NCI-H524 treated with DMSO at 0.1 percent for 48 hours (cell line): ENCODE results near the gene KIF5C.

Experiments
- DNase-seq: peaks from one replicate; lab custom pipeline; 2025; lab: John Stamatoyannopoulos, UW

Gene KIF5C

GRCh38 chr2:148924514-148925178, 49.6 kb downstream of the KIF5C start:
- no peak for DNase-seq

- no peak for DNase-seq
These were observed 51.4 kb downstream of the KIF5C start for GRCh38 chr2:148926291-148926961.

- no peak for DNase-seq
These were observed 52.0 kb downstream of the KIF5C start for GRCh38 chr2:148926981-148927401.

- DNase-seq, result no peak
These were observed 53.4 kb downstream of the KIF5C start for GRCh38 chr2:148928395-148928794.

- peak; percentile 52 for DNase-seq
These were observed 55.2 kb downstream of the KIF5C start for GRCh38 chr2:148930046-148930775.

- DNase-seq, result no peak
These were observed 57.5 kb downstream of the KIF5C start for GRCh38 chr2:148932536-148932935.

- no peak for DNase-seq
These were observed 58.4 kb downstream of the KIF5C start for GRCh38 chr2:148933456-148933855.

GRCh38 chr2:148935791-148936190, 60.8 kb downstream of the KIF5C start:
- no peak for DNase-seq

GRCh38 chr2:148936857-148937450, 61.9 kb downstream of the KIF5C start:
- DNase-seq, result no peak

- DNase-seq, result peak; percentile 31
These were observed 64.2 kb downstream of the KIF5C start for GRCh38 chr2:148939271-148939670.

- no peak for DNase-seq
These were observed 68.1 kb downstream of the KIF5C start for GRCh38 chr2:148943097-148943496.

- no peak for DNase-seq
These were observed 69.5 kb downstream of the KIF5C start for GRCh38 chr2:148944536-148944935.

GRCh38 chr2:148947299-148947698, 72.3 kb downstream of the KIF5C start:
- no peak for DNase-seq

GRCh38 chr2:148948868-148949267, 73.8 kb downstream of the KIF5C start:
- no peak for DNase-seq

GRCh38 chr2:148949348-148949747, 74.3 kb downstream of the KIF5C start:
- DNase-seq, result no peak

- no peak for DNase-seq
These were observed 77.6 kb downstream of the KIF5C start for GRCh38 chr2:148952621-148953020.

- no peak for DNase-seq
These were observed 78.4 kb downstream of the KIF5C start for GRCh38 chr2:148953426-148953825.

- DNase-seq, result no peak
These were observed 79.5 kb downstream of the KIF5C start for GRCh38 chr2:148954536-148954935.

GRCh38 chr2:148955798-148956197, 80.8 kb downstream of the KIF5C start:
- DNase-seq, result no peak

- DNase-seq, result no peak
These were observed 82.0 kb downstream of the KIF5C start for GRCh38 chr2:148957023-148957422.

- no peak for DNase-seq
These were observed 84.7 kb downstream of the KIF5C start for GRCh38 chr2:148959745-148960144.

- DNase-seq, result no peak
These were observed 85.5 kb downstream of the KIF5C start for GRCh38 chr2:148960483-148960882.

GRCh38 chr2:148963461-148963860, 88.4 kb downstream of the KIF5C start:
- no peak for DNase-seq
